Neural progenitor cell (in vitro differentiated cells): Measurements from ENCODE around the gene TIGD4.

ENCODE experiments used
- EZH2 ChIP-seq: fragments of 200-600 bp; sonication (generic); IDR thresholded peaks from 2 replicates; pipeline ENCODE4 v1.6.1; 2017; ENCODE audit warnings: antibody characterized with exemption, mild to moderate bottlenecking, moderate library complexity
- EZH2phosphoT487 ChIP-seq: fragments of 200-600 bp; sonication (generic); IDR thresholded peaks from 2 replicates; pipeline ENCODE4 v1.6.1; 2017; ENCODE audit warnings: antibody characterized with exemption
- TF ChIP-seq, protein P1 (sequence below): fragments of 200-600 bp; sonication (generic); IDR thresholded peaks from 2 replicates; pipeline ENCODE4 v1.5.1; 2017; ENCODE audit warnings: antibody characterized with exemption, mild to moderate bottlenecking

DNA sequence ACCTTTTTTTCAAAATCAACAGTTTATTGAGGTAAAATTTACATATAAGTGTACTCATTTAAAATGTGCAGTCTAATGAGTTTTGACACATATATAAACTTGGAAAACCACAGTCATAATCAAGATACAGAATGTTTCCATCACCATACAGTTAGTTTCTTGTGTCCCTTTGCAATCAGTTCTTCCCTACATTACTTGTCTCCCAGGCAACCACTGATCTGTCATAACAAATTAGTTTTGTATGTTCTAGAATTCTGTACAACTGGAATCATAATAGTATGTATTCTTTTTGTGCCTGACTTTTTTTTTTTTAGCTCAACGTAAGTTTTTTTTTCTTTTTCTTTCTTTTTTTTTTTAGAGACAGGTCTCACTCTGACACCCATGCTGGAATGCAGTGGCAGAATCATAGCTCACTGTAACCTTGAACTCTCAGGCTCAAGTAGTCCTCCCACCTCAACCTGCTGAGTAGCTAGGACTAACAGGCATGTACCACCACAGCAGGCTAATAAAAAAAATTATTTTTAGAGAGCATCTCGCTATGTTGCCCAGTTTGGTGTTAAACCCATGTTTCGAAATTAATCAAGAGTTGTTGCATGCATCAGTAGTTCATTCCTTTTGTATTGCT is 27.1 kb upstream of the TIGD4 start:
- TF ChIP-seq, protein P1, sequence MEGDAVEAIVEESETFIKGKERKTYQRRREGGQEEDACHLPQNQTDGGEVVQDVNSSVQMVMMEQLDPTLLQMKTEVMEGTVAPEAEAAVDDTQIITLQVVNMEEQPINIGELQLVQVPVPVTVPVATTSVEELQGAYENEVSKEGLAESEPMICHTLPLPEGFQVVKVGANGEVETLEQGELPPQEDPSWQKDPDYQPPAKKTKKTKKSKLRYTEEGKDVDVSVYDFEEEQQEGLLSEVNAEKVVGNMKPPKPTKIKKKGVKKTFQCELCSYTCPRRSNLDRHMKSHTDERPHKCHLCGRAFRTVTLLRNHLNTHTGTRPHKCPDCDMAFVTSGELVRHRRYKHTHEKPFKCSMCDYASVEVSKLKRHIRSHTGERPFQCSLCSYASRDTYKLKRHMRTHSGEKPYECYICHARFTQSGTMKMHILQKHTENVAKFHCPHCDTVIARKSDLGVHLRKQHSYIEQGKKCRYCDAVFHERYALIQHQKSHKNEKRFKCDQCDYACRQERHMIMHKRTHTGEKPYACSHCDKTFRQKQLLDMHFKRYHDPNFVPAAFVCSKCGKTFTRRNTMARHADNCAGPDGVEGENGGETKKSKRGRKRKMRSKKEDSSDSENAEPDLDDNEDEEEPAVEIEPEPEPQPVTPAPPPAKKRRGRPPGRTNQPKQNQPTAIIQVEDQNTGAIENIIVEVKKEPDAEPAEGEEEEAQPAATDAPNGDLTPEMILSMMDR = no peak
- no peak for TF ChIP-seq EZH2
- TF ChIP-seq EZH2phosphoT487 = no peak
